GM19239 (cell line): ENCODE measurements around the gene GNB5.
"Not testable (repeated sequence)": the region's sequence is repeated elsewhere in the genome, so short reads cannot be mapped to it uniquely, and the experiment has no call there.

ENCODE experiments used
- DNase-seq: peaks from one replicate; pipeline ENCODE4 v3.0.0; 2011; ENCODE audit warnings: low spot score; ENCODE audit not compliant: insufficient read length
- FAIRE-seq: peaks from 2 replicates; lab custom pipeline; 2011; peaks lifted over from hg19 to GRCh38; lab: Jason Lieb, UNC

GNB5 gene

DNA sequence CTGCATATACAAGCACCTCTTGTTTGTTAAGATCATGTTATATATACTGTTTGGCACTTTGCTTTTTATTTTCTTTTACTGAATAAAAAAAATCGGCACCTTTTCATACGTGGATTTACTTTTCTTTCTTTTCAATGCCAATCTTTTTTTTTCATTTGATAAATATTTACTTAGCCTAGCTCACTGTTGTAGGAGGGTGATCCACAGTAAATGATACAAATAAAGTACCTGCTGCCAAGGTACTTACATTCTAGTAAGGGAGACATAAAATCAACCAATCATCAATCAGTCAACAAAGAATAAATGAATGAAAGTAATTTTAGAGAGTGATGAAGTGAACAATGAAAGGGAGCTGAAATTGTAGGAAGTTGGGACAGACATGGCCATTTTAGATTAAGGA, 18.3 kb downstream of the GNB5 start:
- no peak for FAIRE-seq
- DNase-seq: no peak

DNA sequence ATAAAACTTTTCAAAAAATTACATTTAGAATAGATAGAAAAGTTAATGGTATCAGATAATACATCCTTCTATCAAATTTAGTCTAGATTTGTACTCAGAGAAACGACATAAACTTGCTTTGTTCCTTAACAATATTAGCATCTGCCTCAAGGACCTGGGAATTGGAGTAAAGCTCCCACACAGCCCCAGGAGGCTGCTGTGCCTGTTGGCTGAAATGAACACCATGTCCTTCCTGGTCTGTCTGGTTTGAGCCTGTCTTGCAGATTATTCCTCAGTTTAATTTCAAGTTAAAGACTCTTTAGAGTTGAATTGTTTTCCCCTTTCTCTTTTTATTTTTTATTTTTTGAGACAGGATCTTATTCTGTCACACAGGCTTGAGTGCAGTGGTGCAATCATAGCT, 19.4 kb downstream of the GNB5 start:
- FAIRE-seq (no peak), DNase-seq (no peak)

- FAIRE-seq (no peak), DNase-seq (no peak)
These were observed 19.8 kb downstream of the GNB5 start for GRCh38 chr15:52171386-52171785.

DNA sequence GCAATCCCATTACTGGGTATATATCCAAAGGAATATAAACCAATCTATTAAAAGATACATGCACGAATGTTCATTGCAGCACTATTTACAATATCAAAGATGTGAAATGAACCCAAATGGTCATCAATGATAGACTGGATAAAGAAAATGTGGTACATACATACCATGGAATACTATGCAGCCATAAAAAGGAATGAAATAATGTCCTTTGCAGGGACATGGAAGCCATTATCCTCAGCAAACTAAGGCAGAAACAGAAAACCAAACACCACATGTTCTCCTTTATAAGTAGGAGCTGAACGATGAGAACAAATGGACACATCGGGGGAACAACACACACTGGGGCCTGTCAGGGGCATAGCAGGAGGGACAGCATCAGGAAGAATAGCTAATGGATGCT, 21.0 kb downstream of the GNB5 start:
- FAIRE-seq, DNase-seq: not testable (repeated sequence)

- not testable (repeated sequence) for FAIRE-seq, DNase-seq
These were observed 25.6 kb downstream of the GNB5 start for GRCh38 chr15:52165494-52166131.

DNA sequence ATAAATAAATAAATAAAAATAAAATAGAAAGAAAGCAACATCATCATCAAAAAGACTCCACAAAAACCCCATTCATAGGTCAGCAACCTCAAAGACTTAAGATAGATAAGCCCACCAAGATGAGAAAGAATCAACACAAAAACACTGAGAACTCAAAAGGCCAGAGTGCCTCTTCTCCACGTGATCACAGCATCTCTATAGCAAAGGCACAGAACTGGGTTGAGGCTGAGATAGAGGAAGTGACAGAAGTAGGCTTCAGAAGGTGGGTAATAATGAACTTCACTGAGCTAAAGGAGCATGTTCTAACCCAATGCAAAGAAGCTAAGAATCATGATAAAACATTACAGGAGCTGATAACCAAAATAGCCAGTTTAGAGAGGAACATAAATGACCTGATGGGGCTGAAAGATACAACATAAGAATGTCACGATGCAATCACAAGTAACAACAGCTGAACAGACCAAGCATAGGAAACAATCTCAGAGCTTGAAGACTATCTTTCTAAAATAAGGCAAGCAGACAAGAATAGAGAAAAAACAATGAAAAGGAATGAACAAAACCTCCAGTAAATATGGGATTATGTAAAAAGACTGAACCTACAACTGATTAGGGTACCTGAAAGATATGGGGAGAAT, 26.4 kb downstream of the GNB5 start:
- no peak for DNase-seq
- FAIRE-seq: no peak

- no peak for DNase-seq
- no peak for FAIRE-seq
These were observed 27.6 kb downstream of the GNB5 start for GRCh38 chr15:52163321-52164190.

GRCh38 chr15:52162876-52163275, 28.3 kb downstream of the GNB5 start:
- FAIRE-seq (no peak), DNase-seq (no peak)

DNA sequence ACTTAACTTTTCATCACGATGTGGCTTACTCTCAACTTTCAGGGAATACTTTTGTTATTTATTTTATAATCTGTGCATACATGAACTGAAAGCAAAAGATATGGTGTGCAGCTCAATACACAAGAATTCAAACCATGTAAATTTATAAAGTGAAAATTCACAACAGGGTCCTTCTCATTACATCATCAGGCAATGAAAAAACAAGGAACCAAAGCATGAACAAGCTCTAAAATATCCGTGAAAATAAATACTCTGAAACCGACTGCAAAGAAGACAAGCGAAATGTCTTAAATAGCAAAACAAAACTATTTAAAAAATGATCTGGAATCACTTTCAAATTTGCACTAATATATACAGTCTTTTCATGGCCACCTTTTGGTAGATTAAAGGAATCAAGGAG, 28.9 kb downstream of the GNB5 start:
- DNase-seq (no peak), FAIRE-seq (no peak)

DNA sequence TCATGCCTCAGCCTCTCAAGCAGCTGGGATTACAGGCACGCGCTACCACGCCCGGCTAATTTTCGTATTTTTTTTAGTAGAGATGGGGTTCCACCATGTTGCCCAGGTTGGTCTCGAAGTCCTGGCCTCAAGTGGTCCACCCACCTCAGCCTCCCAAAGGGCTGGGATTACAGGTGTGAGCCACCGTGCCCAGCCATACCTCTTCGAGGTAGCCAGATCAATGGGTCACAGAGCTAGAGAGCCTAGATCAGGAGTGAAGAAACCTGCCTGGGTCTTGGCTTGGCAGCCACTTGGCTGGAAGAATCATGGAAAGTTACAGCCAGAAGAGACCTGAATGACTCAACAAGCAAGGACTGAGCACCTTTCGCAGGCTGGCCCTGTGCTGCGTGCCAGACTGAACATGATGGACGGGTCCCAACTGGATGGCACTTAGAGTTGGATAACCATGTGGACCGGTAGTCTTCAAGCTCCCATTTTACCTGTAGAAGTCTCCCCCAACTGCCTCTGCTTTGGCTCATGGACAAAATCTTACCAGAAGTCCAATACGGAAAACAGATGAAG, 29.7 kb downstream of the GNB5 start:
- no peak for FAIRE-seq
- DNase-seq: no peak

DNA sequence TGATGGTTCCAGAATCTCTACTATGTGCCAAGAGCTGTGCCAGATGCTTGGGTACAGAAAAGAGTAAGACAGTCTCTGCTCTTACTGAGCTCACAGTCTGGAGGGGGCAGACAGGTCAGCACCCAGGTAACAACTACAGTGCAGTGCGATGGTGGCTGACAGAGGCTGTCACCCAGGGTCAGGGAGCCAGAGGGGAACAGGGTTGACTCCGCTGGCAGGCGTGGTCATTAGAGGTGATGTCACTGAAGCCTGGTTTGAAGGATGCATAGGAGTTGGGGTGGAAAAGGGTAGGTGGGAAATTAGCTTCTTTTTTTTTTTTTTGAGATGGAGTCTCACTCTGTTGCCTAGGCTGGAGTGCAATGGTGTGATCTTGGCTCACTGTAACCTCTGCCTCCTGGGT, 31.5 kb downstream of the GNB5 start:
- no peak for DNase-seq
- no peak for FAIRE-seq

DNA sequence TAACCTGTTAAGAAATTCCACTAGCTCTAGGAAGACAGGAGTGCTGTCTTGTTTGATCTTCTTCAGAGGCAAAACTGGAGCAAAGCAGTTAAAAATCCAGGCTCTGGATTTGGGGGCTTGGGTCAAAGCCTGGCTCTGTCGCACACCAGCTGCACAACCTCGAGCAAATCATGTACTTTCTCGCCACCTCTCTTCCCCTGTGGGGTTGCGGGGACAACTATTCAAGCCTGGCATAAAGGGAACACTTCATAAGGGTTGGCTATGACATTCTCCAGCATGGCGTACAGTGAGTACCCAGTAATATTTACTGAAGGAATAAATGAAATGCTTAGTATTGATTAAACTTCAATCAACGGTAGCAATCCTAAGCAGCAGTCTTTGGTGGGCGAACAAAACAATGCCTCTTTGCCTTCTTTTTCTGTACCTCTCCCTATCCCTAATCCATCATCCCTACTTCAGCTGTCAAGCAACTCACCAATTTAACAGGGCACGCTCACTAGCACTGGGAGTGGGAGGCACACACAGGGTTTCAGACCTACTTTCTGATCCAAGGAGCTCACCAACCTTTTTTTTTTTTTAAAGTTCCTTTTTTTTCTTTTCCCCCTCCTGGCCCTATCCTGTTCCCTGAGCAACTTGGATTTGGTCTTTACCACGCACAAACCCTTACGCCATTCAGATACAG, 33.0 kb downstream of the GNB5 start:
- DNase-seq (no peak), FAIRE-seq (no peak)

DNA sequence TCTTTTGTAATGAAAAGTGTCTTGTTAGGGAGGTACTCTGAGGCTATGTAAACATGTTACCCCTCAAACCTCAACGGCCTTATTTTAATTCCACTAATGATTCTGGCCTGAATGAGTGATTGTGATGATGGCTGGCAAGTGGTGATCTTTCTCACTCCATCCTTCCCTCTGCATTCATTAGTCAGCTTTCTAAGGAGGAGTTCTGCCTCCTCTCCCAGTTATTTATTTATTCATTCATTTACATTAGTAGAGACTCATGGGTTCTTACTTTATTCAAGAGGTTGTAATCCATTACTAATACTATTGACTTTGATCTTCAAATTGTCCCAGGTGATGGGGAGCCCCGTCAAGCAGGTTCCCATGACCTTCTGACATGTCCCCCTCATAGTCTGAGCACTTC, 35.3 kb downstream of the GNB5 start:
- FAIRE-seq: no peak
- DNase-seq: no peak

DNA sequence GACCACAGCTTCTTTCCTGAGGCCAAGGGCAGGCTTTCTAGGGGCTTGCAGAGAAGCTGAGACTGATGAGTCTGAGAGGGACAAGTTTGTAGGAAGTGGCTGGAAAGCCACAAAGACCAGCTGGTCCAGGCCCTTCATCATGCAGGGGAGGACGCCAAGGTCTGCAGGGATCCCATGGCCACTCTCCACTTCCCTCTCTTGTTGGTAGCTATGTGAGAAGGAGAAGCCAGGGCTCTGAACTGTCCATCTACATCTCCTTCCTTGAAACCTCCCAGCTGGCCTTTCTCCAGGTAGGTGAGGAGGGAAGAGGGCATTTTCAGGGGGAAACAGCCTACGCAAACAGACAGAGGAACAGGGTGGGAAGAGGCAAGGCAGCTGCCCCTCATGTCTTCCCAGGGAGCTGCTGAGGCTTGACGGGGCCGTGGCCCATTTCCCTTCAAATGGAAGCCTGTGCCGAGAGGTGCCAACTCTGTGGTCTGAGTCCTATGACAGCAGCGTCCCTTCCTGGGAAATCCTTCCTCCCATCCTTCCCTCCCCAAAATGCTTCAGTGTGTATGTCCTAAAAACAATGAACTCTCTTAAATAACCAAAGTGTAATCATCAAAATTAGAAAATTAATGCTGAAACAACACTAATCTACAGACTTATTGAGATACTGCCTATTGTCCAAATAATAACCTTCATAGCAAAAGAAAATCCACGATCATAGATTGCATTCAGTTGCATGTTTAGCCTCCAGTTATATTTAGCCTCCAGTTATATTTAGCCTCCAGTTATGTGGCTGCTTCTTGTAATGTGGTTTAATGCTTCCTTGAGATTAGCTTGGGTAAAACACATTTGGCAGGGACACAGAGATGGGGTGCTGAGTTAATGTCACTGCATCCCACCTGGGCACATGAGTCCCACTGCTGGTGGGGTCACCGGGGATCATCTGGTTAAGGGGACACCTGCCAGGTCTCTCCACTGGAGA, 36.0 kb downstream of the GNB5 start:
- no peak for DNase-seq
- no peak for FAIRE-seq

- no peak for DNase-seq
- FAIRE-seq: no peak
These were observed 37.0 kb downstream of the GNB5 start for GRCh38 chr15:52153900-52154895.

DNA sequence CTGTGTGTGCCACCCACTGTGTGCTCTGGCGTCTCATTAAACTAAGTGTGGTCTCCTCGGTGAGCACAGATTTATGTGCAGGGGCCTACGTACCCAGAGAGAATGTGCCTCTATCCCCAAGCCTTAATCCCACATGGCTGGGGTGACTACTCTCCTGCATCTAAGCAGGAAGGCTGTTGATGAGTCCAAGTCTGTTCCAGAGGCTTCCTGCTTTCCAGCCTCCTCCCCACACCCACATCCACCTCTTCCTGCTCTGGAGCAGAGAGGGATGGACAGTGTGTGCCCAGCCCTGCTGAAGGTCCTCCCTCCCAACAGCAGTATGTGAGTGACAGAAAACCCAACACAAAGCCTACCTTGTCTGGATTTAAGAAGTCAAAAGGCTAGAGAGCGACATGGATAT, 39.8 kb downstream of the GNB5 start:
- DNase-seq (no peak), FAIRE-seq (no peak)

DNA sequence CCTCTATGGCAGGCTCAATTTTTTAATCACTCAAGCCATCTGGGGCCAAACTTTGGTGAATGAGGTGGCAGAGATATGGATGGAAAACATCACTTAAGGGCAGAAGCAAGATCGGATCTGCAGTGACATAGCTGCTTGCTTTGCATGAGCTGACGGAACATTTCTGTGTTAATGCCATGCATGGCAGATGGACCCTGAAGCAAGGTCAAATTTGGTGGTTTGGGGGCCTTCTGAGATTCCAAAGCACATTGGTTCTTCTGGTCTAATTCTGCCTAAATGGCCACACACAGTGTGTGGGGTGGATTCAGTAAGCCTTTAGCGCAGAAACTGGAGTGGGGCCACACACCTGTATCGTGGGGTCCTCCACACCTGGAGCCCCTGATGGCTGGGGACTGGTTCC, 40.3 kb downstream of the GNB5 start:
- FAIRE-seq (no peak), DNase-seq (no peak)
